HG03558 (cell line): Measurements from ENCODE around the gene TSPYL2.

Experiments
- ATAC-seq: cut with Tn5 transposase; IDR thresholded peaks from one replicate; pipeline ENCODE4 v1.9.1; 2021; ENCODE audit warnings: moderate number of reproducible peaks; ENCODE audit not compliant: unreplicated experiment; ENCODE audit errors: extremely low read depth

Gene TSPYL2

GRCh38 chrX:53081925-53082772 is at the start of gene TSPYL2:
TSS of gene TSPYL2 (plus strand) at chrX:53082367. CDS start at chrX:53082499, 132 bp downstream.
- ATAC-seq = peak; percentile 78

- ATAC-seq = no peak
Observed at GRCh38 chrX:53036149-53036548, 46.0 kb upstream of the TSPYL2 start.

GRCh38 chrX:53039236-53039635 is 42.9 kb upstream of the TSPYL2 start:
- no peak for ATAC-seq

DNA sequence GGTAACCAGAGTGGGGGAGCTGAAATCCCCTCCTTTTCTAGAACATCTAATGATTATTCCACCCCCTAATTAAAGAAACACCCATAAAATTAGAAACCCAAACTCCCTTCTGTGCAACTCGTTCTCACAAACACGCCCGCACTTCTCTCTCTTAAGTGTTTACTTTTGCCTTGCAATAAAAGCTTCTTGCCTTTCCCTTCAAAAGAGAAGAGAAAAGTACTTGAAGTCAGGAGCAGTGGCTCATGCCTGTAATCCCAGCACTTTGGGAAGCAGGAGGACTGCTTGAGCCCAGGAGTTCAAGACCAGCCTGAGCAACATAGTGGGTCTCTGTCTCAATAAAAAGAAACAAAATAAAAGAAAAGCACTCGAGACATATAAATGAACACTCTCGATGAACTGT is 37.2 kb upstream of the TSPYL2 start:
- ATAC-seq = no peak

- no peak for ATAC-seq
Observed at GRCh38 chrX:53047228-53047627, 34.9 kb upstream of the TSPYL2 start.

DNA sequence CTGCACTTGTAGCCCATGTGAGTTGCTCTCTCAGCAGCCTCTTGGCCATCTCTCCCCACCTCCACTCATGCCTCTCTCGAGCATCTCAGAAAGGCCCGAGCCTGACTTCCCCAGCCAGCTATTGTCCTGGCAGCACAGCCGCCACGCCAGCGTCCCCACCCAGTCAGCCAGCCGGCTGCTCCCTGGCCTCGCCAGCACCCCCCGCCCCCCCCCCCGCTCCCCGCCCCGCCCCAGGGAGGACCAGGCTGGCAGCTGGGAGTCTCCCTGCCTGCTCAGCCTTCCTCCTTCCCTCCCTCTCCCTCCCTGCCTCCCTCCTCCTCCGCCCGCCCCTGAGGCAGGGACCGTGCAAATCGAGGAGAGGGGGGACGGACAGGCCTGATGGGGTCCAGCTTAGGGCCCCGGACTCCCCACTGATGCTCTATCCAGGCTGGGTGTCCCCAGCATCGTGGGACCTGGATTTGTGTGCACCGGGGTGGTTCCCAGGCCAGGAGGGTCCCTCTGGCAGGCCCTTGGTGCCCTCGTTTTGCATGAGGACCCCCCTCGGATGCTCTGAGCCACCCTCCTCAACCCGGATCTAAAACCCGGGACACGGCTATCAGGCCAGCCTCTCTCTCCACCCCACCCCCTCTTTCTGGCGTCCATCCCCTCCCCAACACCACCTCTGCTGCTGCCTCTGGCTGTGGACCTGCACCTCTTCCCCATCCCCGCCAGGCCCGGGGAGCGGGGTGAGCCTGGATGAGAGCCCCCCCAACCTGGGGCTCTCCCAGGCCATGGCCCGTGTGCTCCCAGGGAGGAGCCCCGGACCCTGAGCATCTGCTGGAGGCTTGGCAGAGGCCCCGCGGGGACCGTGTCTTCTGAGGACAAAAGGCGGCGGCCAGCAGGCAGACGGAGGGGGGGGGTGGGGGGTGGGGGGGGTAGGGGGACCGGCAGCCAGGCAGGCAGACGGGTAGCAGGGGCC is 33.7 kb upstream of the TSPYL2 start, which contains the start of gene GPR173:
Gene GPR173 (plus strand): TSS at position 621 of the 958 bp plus-strand sequence. CDS start 27,833 bp downstream, outside the sequence.
- ATAC-seq = no peak

- ATAC-seq = no peak
Observed at GRCh38 chrX:53049127-53049517, 33.0 kb upstream of the TSPYL2 start.

GRCh38 chrX:53050841-53051240 is 31.3 kb upstream of the TSPYL2 start:
- no peak for ATAC-seq

DNA sequence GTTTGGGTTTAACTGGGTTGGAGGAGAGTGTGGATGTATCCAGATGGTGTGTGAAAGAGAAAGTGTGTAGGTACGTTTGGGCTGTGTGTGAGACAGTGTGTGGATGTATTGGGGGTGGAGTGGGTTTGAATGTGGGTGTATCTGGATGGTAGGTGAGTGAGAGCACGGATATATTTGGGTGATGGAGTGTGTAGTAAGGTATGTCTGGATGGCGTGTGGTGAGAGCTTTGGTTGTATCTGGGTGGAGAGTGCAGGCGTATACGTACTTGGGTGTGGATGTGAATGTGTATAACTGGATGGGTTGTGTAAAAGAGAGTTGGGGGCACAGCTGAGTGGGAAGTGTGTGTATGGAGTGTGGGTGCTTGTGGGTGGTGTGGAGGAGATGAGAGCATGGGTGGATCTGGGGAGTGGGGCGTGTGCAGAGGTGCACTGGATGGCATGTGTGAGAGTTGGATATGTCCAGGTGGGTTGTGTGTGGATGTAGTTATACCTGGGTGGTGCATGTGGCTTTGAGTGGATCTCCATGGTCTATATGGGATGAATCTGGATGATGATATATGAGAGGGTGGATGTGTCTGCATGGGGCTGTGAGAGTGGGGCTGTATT is 26.8 kb upstream of the TSPYL2 start:
- no peak for ATAC-seq

GRCh38 chrX:53056292-53056691 is 25.9 kb upstream of the TSPYL2 start:
- no peak for ATAC-seq

DNA sequence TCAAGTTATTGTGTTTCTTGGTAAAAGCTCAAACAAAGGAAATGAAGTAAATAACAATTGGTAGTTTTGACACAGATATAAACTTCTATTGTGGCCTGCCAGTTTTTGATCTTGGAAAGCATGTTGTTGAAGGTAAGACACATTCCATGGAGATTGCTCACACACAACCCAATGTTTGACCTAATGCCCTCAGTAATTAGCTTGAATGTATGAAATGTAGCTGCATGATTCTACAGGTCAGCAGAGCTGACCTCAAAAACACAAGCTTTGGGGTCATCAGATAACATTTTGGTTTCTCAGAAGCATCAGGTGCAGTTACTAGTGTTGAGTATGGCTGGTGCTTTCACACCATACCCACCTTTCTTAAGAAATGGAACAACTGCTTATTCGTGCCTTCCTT is 17.1 kb upstream of the TSPYL2 start:
- ATAC-seq = no peak

DNA sequence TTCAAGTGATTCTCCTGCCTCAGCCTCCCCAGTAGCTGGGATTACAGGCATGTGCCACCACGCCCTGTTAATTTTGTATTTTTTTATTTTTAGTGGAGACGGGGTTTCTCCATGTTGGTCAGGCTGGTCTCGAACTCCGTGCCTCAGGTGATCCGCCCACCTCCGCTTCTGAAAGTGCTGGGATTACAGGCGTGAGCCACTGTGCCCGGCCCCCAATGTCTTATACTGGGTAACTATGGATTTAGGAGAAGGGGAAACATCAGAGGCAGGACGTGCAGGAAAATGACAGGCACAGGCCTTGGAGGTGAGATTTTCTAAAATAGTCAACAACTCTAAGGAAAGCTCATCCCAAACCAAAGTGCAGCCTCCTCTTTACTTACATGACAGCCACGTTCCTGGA is 11.1 kb upstream of the TSPYL2 start:
- ATAC-seq = no peak

DNA sequence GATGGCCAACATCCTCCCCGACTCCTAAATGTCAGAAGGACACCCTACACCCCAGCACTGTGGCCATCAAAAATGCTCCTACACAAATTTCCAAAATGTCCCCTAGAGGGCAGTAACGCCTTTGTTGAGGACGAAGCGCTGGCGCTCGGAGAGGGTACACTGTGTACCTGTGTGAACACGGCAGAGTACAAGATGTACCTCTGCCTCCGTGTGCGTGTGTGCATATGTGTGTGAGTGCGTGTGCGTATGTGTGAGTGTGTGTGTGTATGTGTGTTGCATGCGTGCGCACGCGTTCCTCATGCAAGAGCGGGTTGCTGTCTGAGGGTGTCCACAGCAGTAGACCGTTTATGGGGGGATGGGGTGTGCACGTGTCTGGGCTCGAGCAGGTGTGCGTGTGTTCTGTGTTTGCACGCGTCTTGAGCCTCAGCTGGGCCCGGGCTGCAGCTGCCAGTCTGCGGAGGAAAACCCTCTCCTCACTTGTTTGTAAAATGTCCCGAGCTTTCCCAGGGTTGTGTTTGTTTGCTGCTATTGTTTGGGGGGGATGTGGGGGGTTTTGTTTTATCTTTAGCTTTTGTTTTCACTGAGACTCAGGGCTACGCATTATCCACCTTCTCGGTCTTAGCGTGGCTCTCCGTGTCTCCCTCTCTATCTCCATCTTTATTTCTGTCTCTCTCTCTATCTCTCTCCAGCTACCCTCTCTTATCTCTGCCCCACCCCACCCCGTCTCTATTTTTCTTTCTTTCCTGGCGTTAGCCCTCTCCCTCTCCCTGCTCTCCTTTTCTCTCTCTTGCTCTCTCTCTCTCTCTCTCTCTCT is 10.4 kb upstream of the TSPYL2 start:
- ATAC-seq = peak; percentile 81

- ATAC-seq = no peak
Observed at GRCh38 chrX:53072418-53073114, 9.6 kb upstream of the TSPYL2 start.

GRCh38 chrX:53073115-53073586 is 9.0 kb upstream of the TSPYL2 start:
- no peak for ATAC-seq

- no peak for ATAC-seq
Observed at GRCh38 chrX:53075011-53075410, 7.2 kb upstream of the TSPYL2 start.

- no peak for ATAC-seq
Observed at GRCh38 chrX:53076671-53077070, 5.5 kb upstream of the TSPYL2 start.

GRCh38 chrX:53077207-53078197 is 4.7 kb upstream of the TSPYL2 start:
- ATAC-seq = no peak
